ENCODE data around the gene FLT1.

FLT1 gene

GRCh38 chr13:28532388-28533124 lies 37.6 kb upstream of the FLT1 start:
- Mint-ChIP-seq H3K36me3 (ENCODE audit: low read depth) (no peaks in the 10 kb centered on the region), H3K27me3 (peaks cover 61% of the 10 kb centered on the region), H3K9me3 (no peaks in the 10 kb centered on the region), H3K4me3 (peak overlapping the region; percentile 65), H3K4me1 (ENCODE audit: low read depth) (peaks cover 15% of the 10 kb centered on the region), H3K27ac (peak overlapping the region; percentile 56)
- DNase-seq = peak; percentile 44

DNA sequence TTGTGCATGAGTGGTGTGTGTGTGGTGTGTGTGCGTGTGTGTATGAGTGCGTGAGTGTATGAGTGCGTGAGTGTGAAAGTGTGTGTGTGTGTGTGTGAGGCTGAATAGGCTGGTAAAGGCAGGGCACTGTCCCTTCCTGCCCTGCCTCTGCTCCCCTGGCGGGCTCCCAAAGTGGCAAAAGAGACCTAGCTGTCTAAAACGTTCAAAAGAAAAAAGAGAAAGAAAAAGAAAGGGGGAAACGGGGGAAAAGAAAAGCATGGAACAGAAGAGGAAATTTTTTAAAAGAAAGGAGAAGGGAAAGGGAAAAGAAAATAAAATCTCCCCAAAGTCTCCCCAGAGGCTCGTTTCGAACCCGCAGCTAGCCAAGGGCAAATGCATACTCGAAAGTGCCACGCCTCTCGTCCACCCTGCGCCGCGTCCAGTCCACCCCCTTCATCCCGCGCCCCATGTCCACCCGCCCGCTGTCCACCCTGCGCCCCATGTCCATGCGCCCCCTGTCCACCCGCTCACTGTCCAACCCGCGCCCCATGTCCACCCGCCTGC lies 37.0 kb upstream of the FLT1 start:
- peaks cover 15% of the 10 kb centered on the region for H3K4me1 Mint-ChIP-seq (ENCODE audit: low read depth)
- H3K4me3 Mint-ChIP-seq = no peak overlapping the region
- no peaks in the 10 kb centered on the region for H3K36me3 Mint-ChIP-seq (ENCODE audit: low read depth)
- no peak overlapping the region for H3K27ac Mint-ChIP-seq
- no peaks in the 10 kb centered on the region for H3K9me3 Mint-ChIP-seq
- H3K27me3 Mint-ChIP-seq = peaks cover 58% of the 10 kb centered on the region
- DNase-seq = no peak

GRCh38 chr13:28531077-28531844 lies 36.3 kb upstream of the FLT1 start:
- H3K4me1 Mint-ChIP-seq (ENCODE audit: low read depth) = peaks cover 15% of the 10 kb centered on the region
- DNase-seq = no peak
- H3K4me3 Mint-ChIP-seq = no peak overlapping the region
- no peaks in the 10 kb centered on the region for H3K36me3 Mint-ChIP-seq (ENCODE audit: low read depth)
- H3K27me3 Mint-ChIP-seq = peaks cover 51% of the 10 kb centered on the region
- no peak overlapping the region for H3K27ac Mint-ChIP-seq
- H3K9me3 Mint-ChIP-seq = no peaks in the 10 kb centered on the region

DNA sequence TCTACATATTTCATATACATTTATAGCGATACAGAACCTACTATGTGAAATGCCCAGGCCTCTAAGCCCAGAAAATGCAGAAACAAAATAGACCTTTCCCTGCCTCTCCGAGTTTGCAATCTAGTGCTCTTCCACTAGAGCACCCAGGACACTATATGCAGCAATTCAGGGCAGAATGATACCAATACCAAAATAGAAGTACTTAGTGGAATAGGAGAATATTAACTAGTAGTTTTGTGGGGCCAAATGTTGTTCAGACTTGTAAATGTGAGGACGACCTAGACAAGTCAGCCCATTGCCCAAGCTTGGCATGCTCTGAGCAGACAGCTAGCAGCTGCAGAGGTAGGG lies 35.8 kb upstream of the FLT1 start:
- Mint-ChIP-seq H3K27ac (no peak overlapping the region), H3K4me1 (ENCODE audit: low read depth) (peaks cover 17% of the 10 kb centered on the region), H3K4me3 (no peak overlapping the region), H3K36me3 (ENCODE audit: low read depth) (no peaks in the 10 kb centered on the region), H3K9me3 (no peaks in the 10 kb centered on the region), H3K27me3 (peaks cover 49% of the 10 kb centered on the region)
- no peak for DNase-seq

DNA sequence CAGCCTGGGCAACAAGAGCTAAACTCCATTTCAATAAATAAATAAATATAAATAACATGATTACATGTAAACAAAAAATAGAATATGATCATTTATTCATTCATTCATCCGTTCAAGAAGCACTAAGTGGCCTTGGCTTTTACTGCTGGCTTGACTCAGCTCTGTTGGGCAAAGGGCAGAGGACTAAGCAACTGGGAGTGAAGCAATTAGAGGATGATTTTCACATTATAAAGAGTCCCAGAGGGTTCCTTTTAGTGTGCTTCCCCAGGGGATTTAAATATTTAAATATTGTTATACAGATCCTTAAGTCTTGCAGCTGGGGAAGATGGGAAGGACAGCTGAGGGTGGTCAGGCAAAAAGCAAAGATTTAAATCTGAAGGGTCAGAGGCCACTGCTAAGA lies 34.9 kb upstream of the FLT1 start:
- no peak overlapping the region for H3K27ac Mint-ChIP-seq
- no peaks in the 10 kb centered on the region for H3K9me3 Mint-ChIP-seq
- H3K4me1 Mint-ChIP-seq (ENCODE audit: low read depth) = peaks cover 26% of the 10 kb centered on the region
- H3K4me3 Mint-ChIP-seq = no peak overlapping the region
- peaks cover 48% of the 10 kb centered on the region for H3K27me3 Mint-ChIP-seq
- H3K36me3 Mint-ChIP-seq (ENCODE audit: low read depth) = no peaks in the 10 kb centered on the region
- no peak for DNase-seq

DNA sequence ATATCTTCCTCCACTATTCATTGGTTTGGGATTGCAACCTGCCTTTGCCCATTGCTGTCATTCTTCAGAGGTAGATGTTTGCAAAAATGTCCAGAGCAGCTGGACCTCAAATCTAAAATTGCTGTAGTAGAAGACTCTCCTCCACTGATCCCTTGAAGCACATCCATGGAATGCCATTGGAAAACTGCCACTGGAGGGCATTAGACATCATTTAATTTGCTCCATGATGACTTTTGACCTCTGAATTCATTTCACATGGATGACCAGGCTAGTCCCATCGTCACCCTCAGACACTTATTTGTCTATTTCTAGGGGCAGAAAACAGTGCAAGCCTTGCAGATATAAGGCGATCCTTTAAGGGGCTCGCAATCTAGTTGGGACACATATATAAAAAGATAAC lies 33.9 kb upstream of the FLT1 start:
- H3K27me3 Mint-ChIP-seq = peaks cover 43% of the 10 kb centered on the region
- H3K9me3 Mint-ChIP-seq = no peaks in the 10 kb centered on the region
- DNase-seq = no peak
- H3K36me3 Mint-ChIP-seq (ENCODE audit: low read depth) = no peaks in the 10 kb centered on the region
- no peak overlapping the region for H3K4me3 Mint-ChIP-seq
- H3K27ac Mint-ChIP-seq = no peak overlapping the region
- peaks cover 30% of the 10 kb centered on the region for H3K4me1 Mint-ChIP-seq (ENCODE audit: low read depth)

GRCh38 chr13:28528388-28528787 lies 33.5 kb upstream of the FLT1 start:
- H3K4me1 Mint-ChIP-seq (ENCODE audit: low read depth) = peaks cover 32% of the 10 kb centered on the region
- H3K9me3 Mint-ChIP-seq = no peaks in the 10 kb centered on the region
- no peak for DNase-seq
- no peaks in the 10 kb centered on the region for H3K36me3 Mint-ChIP-seq (ENCODE audit: low read depth)
- peaks cover 39% of the 10 kb centered on the region for H3K27me3 Mint-ChIP-seq
- H3K27ac Mint-ChIP-seq = no peak overlapping the region
- H3K4me3 Mint-ChIP-seq = no peak overlapping the region

DNA sequence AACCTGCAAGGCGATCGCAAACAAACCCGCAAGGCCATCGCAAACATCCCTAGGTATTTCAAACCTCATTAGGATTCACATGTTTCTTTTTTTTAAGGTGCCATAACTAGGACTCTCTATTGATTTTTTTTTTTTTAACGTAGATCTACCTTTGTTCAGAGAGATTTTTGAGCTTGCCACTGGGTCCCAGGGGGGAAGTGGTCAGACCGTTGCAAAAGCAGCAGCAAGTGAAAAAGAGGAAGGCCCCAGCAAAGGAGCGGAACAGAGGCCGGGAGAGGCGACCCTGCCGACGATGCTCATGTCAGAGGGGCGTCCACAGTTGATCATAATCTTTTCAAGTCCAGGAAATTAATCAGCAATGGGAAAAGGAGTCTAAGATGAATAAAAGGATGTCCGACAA lies 32.7 kb upstream of the FLT1 start:
- no peak for DNase-seq
- Mint-ChIP-seq H3K4me1 (ENCODE audit: low read depth) (peaks cover 34% of the 10 kb centered on the region), H3K36me3 (ENCODE audit: low read depth) (no peaks in the 10 kb centered on the region), H3K4me3 (no peak overlapping the region), H3K27me3 (peaks cover 31% of the 10 kb centered on the region), H3K27ac (no peak overlapping the region), H3K9me3 (no peaks in the 10 kb centered on the region)

DNA sequence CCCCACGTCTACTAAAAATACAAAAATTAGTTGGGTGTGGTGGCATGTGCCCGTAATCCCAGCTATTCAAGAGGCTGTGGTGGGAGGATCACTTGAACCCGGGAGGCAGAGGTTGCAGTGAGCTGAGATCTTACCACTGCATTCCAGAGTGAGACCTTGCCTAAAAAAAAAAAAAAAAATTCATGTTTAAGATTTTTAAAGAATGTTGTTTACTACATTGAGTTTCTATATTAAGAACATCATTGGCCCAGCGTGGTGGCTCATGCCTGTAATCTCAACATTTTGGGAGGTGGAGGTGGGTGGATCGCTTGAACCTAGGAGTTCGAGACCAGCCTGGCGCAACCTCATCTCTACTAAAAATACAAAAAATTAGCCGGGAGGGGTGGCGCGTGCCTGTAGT lies 31.9 kb upstream of the FLT1 start:
- Mint-ChIP-seq H3K36me3 (ENCODE audit: low read depth) (no peaks in the 10 kb centered on the region), H3K4me3 (no peak overlapping the region), H3K27me3 (peaks cover 36% of the 10 kb centered on the region), H3K27ac (no peak overlapping the region), H3K9me3 (no peaks in the 10 kb centered on the region), H3K4me1 (ENCODE audit: low read depth) (peaks cover 36% of the 10 kb centered on the region)
- no peak for DNase-seq

GRCh38 chr13:28522871-28523270 lies 27.9 kb upstream of the FLT1 start:
- Mint-ChIP-seq H3K27me3 (peaks cover 41% of the 10 kb centered on the region), H3K27ac (peak overlapping the region; percentile 95), H3K4me1 (ENCODE audit: low read depth) (peaks cover 35% of the 10 kb centered on the region), H3K36me3 (ENCODE audit: low read depth) (no peaks in the 10 kb centered on the region), H3K4me3 (no peak overlapping the region), H3K9me3 (no peaks in the 10 kb centered on the region)
- DNase-seq = no peak

- Mint-ChIP-seq H3K36me3 (ENCODE audit: low read depth) (no peaks in the 10 kb centered on the region), H3K9me3 (no peaks in the 10 kb centered on the region), H3K27me3 (peaks cover 27% of the 10 kb centered on the region), H3K4me1 (ENCODE audit: low read depth) (no peaks in the 10 kb centered on the region), H3K27ac (no peak overlapping the region), H3K4me3 (no peak overlapping the region)
- no peak for DNase-seq
These were observed 18.8 kb upstream of the FLT1 start for GRCh38 chr13:28513745-28514144.

- Mint-ChIP-seq H3K27ac (no peak overlapping the region), H3K27me3 (peaks cover 8% of the 10 kb centered on the region), H3K4me1 (ENCODE audit: low read depth) (peaks cover 3% of the 10 kb centered on the region), H3K36me3 (ENCODE audit: low read depth) (no peaks in the 10 kb centered on the region), H3K9me3 (no peaks in the 10 kb centered on the region), H3K4me3 (no peak overlapping the region)
- DNase-seq = no peak
These were observed 15.6 kb upstream of the FLT1 start for GRCh38 chr13:28510542-28510941.

DNA sequence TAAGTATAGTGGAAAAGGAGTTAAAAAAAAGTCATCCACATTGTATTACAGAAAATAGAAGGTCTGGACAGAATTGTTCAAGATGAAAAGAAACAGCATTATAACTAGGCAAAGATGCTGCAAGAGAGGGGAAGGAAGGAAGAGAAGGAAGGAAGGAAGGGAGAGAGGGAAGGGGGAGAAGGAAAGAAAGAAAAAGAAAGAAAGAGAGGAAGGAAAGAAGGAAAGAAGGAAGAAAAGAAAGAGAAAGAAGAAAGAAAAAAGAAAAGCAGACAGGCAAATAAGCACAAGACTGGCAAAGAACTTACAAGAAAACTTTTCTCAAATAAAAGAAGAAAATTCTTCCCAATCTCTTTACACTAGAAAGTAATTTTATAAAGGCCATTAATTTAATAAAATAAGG lies 15.1 kb upstream of the FLT1 start:
- Mint-ChIP-seq H3K36me3 (ENCODE audit: low read depth) (no peaks in the 10 kb centered on the region), H3K27me3 (peaks cover 8% of the 10 kb centered on the region), H3K4me3 (no peak overlapping the region), H3K9me3 (no peaks in the 10 kb centered on the region), H3K27ac (no peak overlapping the region), H3K4me1 (ENCODE audit: low read depth) (peaks cover 7% of the 10 kb centered on the region)
- no peak for DNase-seq

- Mint-ChIP-seq H3K36me3 (ENCODE audit: low read depth) (no peaks in the 10 kb centered on the region), H3K27me3 (peaks cover 5% of the 10 kb centered on the region)
These were observed 10.7 kb upstream of the FLT1 start for GRCh38 chr13:28505543-28506135.

More at GRCh38 chr13:28505543-28506135, 10.7 kb upstream of the FLT1 start:
- Mint-ChIP-seq H3K9me3 (no peaks in the 10 kb centered on the region), H3K27ac (peak overlapping the region; percentile 47), H3K4me1 (ENCODE audit: low read depth) (peaks cover 8% of the 10 kb centered on the region), H3K4me3 (no peak overlapping the region)
- DNase-seq = no peak
